ENCODE results near the gene PNMA8B.
"Not testable (repeated sequence)": the region's sequence is repeated elsewhere in the genome, so short reads cannot be mapped to it uniquely, and the experiment has no call there.

The PNMA8B gene

GRCh38 chr19:46513461-46514236, 18.0 kb upstream of the PNMA8B start:
- no peak overlapping the region for H3K4me3 ChIP-seq (ENCODE audit: low read length)
- H3K36me3 ChIP-seq (ENCODE audit: insufficient read depth, low read length) = no peaks in the 10 kb centered on the region
- H3K9me3 ChIP-seq (ENCODE audit: insufficient read depth, low read depth, low read length) = 0 out of 2 replicates have a peak, but pooled peaks cover 4% of the 10 kb centered on the region
- no peak overlapping the region for H3K27ac ChIP-seq (ENCODE audit: low read depth, low read length)
- 34% methylated on average over 36 of the region's 36 CpGs for WGBS
- H3K9ac ChIP-seq (ENCODE audit: low read depth, low read length) = no peak overlapping the region
- no peaks in the 10 kb centered on the region for H3K27me3 ChIP-seq (ENCODE audit: insufficient read depth, low read length)
- H3K4me1 ChIP-seq (ENCODE audit: insufficient read depth, low read length) = no peaks in the 10 kb centered on the region

GRCh38 chr19:46511237-46511636, 15.6 kb upstream of the PNMA8B start:
- Histone ChIP-seq H3K9me3 (ENCODE audit: insufficient read depth, low read depth, low read length) (0 out of 2 replicates have a peak, but pooled peaks cover 4% of the 10 kb centered on the region), H3K4me1 (ENCODE audit: insufficient read depth, low read length) (no peaks in the 10 kb centered on the region), H3K27ac (ENCODE audit: low read depth, low read length) (no peak overlapping the region), H3K4me3 (ENCODE audit: low read length) (no peak overlapping the region), H3K36me3 (ENCODE audit: insufficient read depth, low read length) (no peaks in the 10 kb centered on the region), H3K9ac (ENCODE audit: low read depth, low read length) (no peak overlapping the region), H3K27me3 (ENCODE audit: insufficient read depth, low read length) (no peaks in the 10 kb centered on the region)
- WGBS = 85% methylated on average over 4 of the region's 4 CpGs

GRCh38 chr19:46508206-46508605, 12.5 kb upstream of the PNMA8B start:
- no peaks in the 10 kb centered on the region for H3K36me3 ChIP-seq (ENCODE audit: insufficient read depth, low read length)
- H3K4me3 ChIP-seq (ENCODE audit: low read length) = no peak overlapping the region
- no peaks in the 10 kb centered on the region for H3K4me1 ChIP-seq (ENCODE audit: insufficient read depth, low read length)
- H3K27me3 ChIP-seq (ENCODE audit: insufficient read depth, low read length) = no peaks in the 10 kb centered on the region
- H3K27ac ChIP-seq (ENCODE audit: low read depth, low read length) = no peak overlapping the region
- 95% methylated on average over 1 of the region's 2 CpGs for WGBS
- H3K9me3 ChIP-seq (ENCODE audit: insufficient read depth, low read depth, low read length) = 0 out of 2 replicates have a peak, but pooled peaks cover 4% of the 10 kb centered on the region
- no peak overlapping the region for H3K9ac ChIP-seq (ENCODE audit: low read depth, low read length)

DNA sequence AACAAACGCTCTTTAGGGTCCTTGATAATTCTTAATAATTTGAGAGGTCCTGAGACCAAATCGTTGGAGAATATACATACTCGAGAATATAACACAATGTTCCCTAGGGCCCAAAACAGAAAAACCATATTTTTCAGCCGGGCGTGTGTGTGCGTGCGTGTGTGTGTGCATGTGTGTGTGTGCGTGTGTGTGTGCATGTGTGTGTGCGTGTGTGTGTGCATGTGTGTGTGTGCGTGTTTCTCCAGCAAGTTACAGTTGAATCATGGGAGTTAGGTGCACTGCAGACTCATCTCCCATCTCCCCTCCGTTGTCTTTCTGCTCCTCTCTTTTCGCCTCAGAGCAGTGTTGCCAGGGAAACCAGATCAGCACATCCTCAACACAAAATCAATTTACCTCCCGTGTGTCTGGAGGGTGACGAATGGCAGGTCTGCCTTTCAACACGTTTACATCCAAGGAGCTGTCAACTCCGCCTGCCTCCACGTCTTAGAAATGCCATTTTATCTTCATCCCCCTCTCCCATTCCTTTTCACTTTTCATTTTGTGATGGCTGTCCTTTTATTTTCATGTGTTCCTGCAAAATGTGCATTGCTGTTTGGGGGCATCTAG, 8.3 kb upstream of the PNMA8B start:
- Histone ChIP-seq H3K36me3 (ENCODE audit: insufficient read depth, low read length) (no peaks in the 10 kb centered on the region), H3K4me1 (ENCODE audit: insufficient read depth, low read length) (no peaks in the 10 kb centered on the region), H3K9me3 (ENCODE audit: insufficient read depth, low read depth, low read length) (no peaks in the 10 kb centered on the region), H3K4me3 (ENCODE audit: low read length) (no peak overlapping the region), H3K9ac (ENCODE audit: low read depth, low read length) (no peak overlapping the region), H3K27me3 (ENCODE audit: insufficient read depth, low read length) (no peaks in the 10 kb centered on the region), H3K27ac (ENCODE audit: low read depth, low read length) (no peak overlapping the region)
- WGBS = 84% methylated on average over 17 of the region's 17 CpGs

GRCh38 chr19:46502891-46503290, 7.2 kb upstream of the PNMA8B start:
- 92% methylated on average over 5 of the region's 5 CpGs for WGBS
- H3K36me3 ChIP-seq (ENCODE audit: insufficient read depth, low read length) = no peaks in the 10 kb centered on the region
- no peak overlapping the region for H3K27ac ChIP-seq (ENCODE audit: low read depth, low read length)
- H3K9me3 ChIP-seq (ENCODE audit: insufficient read depth, low read depth, low read length) = no peaks in the 10 kb centered on the region
- H3K9ac ChIP-seq (ENCODE audit: low read depth, low read length) = no peak overlapping the region
- no peak overlapping the region for H3K4me3 ChIP-seq (ENCODE audit: low read length)
- no peaks in the 10 kb centered on the region for H3K4me1 ChIP-seq (ENCODE audit: insufficient read depth, low read length)
- H3K27me3 ChIP-seq (ENCODE audit: insufficient read depth, low read length) = no peaks in the 10 kb centered on the region

DNA sequence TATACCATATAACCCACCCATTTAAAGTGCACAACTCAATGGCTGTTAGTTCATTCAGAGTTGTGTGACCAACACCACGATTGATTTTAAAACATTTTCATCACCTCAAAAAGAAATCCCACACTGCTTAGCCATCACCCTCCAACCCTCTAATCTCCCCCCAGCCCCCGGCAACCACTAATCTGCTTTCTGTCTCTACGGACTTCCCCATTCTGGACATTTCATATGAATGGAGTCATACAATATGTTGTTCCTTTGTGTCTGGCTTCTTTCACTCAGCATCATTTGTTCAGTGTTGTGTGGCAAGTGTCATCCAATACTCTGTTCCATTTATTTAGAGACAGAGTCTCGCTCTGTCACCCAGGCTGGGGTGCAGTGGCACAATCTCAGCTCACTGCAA, 4.0 kb upstream of the PNMA8B start:
- Histone ChIP-seq H3K27ac (ENCODE audit: low read depth, low read length) (no peak overlapping the region), H3K9ac (ENCODE audit: low read depth, low read length) (no peak overlapping the region), H3K4me1 (ENCODE audit: insufficient read depth, low read length) (peaks cover 8% of the 10 kb centered on the region; the same call in 1 of the 2 replicates), H3K9me3 (ENCODE audit: insufficient read depth, low read depth, low read length) (no peaks in the 10 kb centered on the region), H3K27me3 (ENCODE audit: insufficient read depth, low read length) (peaks cover 10% of the 10 kb centered on the region), H3K36me3 (ENCODE audit: insufficient read depth, low read length) (no peaks in the 10 kb centered on the region), H3K4me3 (ENCODE audit: low read length) (no peak overlapping the region)
- WGBS = 68% methylated on average over 4 of the region's 4 CpGs

DNA sequence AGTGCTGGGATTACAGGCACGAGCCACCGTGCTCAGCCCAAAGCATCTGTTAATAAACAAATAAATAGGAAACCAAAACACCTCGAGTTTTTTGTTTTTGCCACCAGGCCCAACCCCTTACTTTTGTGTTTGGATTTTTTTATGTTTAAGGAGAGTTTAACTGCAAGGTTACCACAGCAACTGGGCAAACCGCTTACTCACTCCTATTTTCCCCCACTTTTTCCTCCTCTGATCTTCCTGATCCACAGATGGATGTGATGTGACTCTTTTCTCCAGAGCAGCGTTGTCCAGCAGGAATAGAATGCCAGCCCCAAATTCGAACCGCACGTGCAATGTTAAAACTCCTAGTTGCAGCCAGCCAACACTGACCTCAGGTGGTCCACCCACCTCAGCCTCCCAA, 2.1 kb upstream of the PNMA8B start:
- 94% methylated on average over 7 of the region's 8 CpGs for WGBS
- Histone ChIP-seq H3K27me3 (ENCODE audit: insufficient read depth, low read length) (peaks cover 29% of the 10 kb centered on the region), H3K36me3 (ENCODE audit: insufficient read depth, low read length) (no peaks in the 10 kb centered on the region), H3K4me3 (ENCODE audit: low read length) (no peak overlapping the region), H3K27ac (ENCODE audit: low read depth, low read length) (no peak overlapping the region), H3K9ac (ENCODE audit: low read depth, low read length) (no peak overlapping the region), H3K9me3 (ENCODE audit: insufficient read depth, low read depth, low read length) (no peaks in the 10 kb centered on the region), H3K4me1 (ENCODE audit: insufficient read depth, low read length) (peaks cover 8% of the 10 kb centered on the region; the same call in 1 of the 2 replicates)

- H3K4me3 ChIP-seq (ENCODE audit: low read length); H3K27ac ChIP-seq (ENCODE audit: low read depth, low read length); H3K9me3 ChIP-seq (ENCODE audit: insufficient read depth, low read depth, low read length); H3K9ac ChIP-seq (ENCODE audit: low read depth, low read length); H3K36me3 ChIP-seq (ENCODE audit: insufficient read depth, low read length): not testable (repeated sequence)
- 88% methylated on average over 4 of the region's 4 CpGs for WGBS
- Histone ChIP-seq H3K27me3 (ENCODE audit: insufficient read depth, low read length) (peaks cover 38% of the 10 kb centered on the region), H3K4me1 (ENCODE audit: insufficient read depth, low read length) (peaks cover 12% of the 10 kb centered on the region)
Measured at GRCh38 chr19:46496886-46497285, 1.2 kb upstream of the PNMA8B start.

DNA sequence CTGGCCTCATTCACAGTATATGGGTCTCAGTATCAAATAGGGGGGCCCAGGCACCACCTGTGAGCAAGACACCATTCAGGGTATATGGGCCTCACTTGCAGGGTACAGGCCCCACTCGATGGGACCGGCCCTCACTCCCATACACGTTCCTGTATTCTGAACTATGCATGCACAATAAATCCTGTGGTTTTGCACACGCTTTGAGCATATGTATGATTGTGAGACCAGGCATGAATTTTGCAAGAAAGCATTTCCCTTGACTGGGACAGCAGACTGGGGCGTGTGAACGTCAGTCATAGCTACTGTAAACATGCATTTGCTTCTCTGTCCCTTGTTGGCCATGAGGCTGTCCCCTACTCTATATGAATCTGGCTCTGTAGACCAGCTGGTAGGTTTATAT, 637 bp upstream of the PNMA8B start:
- Histone ChIP-seq H3K9ac (ENCODE audit: low read depth, low read length) (no peak overlapping the region), H3K4me3 (ENCODE audit: low read length) (no peak overlapping the region), H3K9me3 (ENCODE audit: insufficient read depth, low read depth, low read length) (no peaks in the 10 kb centered on the region), H3K36me3 (ENCODE audit: insufficient read depth, low read length) (no peaks in the 10 kb centered on the region), H3K4me1 (ENCODE audit: insufficient read depth, low read length) (peaks cover 12% of the 10 kb centered on the region), H3K27me3 (ENCODE audit: insufficient read depth, low read length) (peaks cover 44% of the 10 kb centered on the region), H3K27ac (ENCODE audit: low read depth, low read length) (no peak overlapping the region)
- 86% methylated on average over 6 of the region's 6 CpGs for WGBS

GRCh38 chr19:46494941-46495785, 504 bp downstream of the PNMA8B start:
- Histone ChIP-seq H3K4me1 (ENCODE audit: insufficient read depth, low read length) (peaks cover 12% of the 10 kb centered on the region), H3K36me3 (ENCODE audit: insufficient read depth, low read length) (no peaks in the 10 kb centered on the region), H3K27ac (ENCODE audit: low read depth, low read length) (no peak overlapping the region), H3K4me3 (ENCODE audit: low read length) (peak overlapping the region; percentile 59), H3K9me3 (ENCODE audit: insufficient read depth, low read depth, low read length) (no peaks in the 10 kb centered on the region), H3K27me3 (ENCODE audit: insufficient read depth, low read length) (peaks cover 55% of the 10 kb centered on the region), H3K9ac (ENCODE audit: low read depth, low read length) (no peak overlapping the region)
- 61% methylated on average over 49 of the region's 49 CpGs for WGBS
